Psoas muscle (tissue), 8 donors: Measurements from ENCODE around the gene FUT9. TPM values are rescaled to one million over a fixed set of nuclear protein-coding genes. Genes with fewer than 3 reads are reported as not detected.

Experiments used
- ATAC-seq, 4 donors: fragments of 200-7000 bp; cut with Tn5 transposase; one replicate each; pipeline ENCODE4 v1.9.1; 2020; ENCODE audit warnings: moderate library complexity in 3 of 4, mild to moderate bottlenecking in 2 of 4
- DNase-seq, 2 donors: peaks; one replicate each; pipeline ENCODE4 v3.0.0-alpha.2; 2020
- H3K27ac ChIP-seq: fragments of 200-600 bp; one replicate; pipeline ENCODE4 v1.8.0; 2022
- H3K27me3 ChIP-seq, 3 donors: fragments of 200-600 bp in 1 of 3; one replicate each; pipeline versions ENCODE4 v1.6.1 to v1.8.0; 2013 to 2022; ENCODE audit warnings: low read length in 2 of 3, mild to moderate bottlenecking in 2 of 3, moderate library complexity in 1 of 3; ENCODE audit not compliant: insufficient read depth in 3 of 3
- H3K36me3 ChIP-seq, 2 donors: fragments of 200-600 bp in 1 of 2; one replicate each; pipeline versions ENCODE4 v1.6.1 to v1.8.0; 2013 to 2022; ENCODE audit warnings: low read depth in 1 of 2, mild to moderate bottlenecking in 1 of 2, moderate library complexity in 1 of 2; ENCODE audit not compliant: insufficient read depth in 1 of 2
- H3K4me1 ChIP-seq: fragments of 200-600 bp; one replicate; pipeline ENCODE4 v1.8.0; 2022
- H3K4me3 ChIP-seq: fragments of 200-600 bp; one replicate; pipeline ENCODE4 v1.8.0; 2022; ENCODE audit warnings: mild to moderate bottlenecking
- H3K9me3 ChIP-seq: fragments of 200-600 bp; one replicate; pipeline ENCODE4 v1.8.0; 2022
- CTCF ChIP-seq: fragments of 200-600 bp; IDR thresholded peaks from one replicate; pipeline ENCODE4 v1.8.0; 2022; ENCODE audit warnings: antibody characterized with exemption
- WGBS, 3 donors: extraction: QIAGEN DNeasy Blood & Tissue Kit; methylation state at CpG; one replicate each; pipeline versions ENCODE4 v1.1.6 to v1.1.7; 2013; 5-methylcytosine and 5-hydroxymethylcytosine counted together
- intact Hi-C, 2 donors: fragments of 100-400 bp; cut with DNase I; formaldehyde crosslinking; loops; one replicate each; pipeline versions ENCODE4 v1.11.0 to v1.14.2; 2022
- polyA plus RNA-seq, 3 donors: library from polyadenylated mRNA; stranded (reverse); fragments of 200-250 nt; gene quantifications; one replicate each; pipeline ENCODE4 v1.2.3, GENCODE V29; 2013
- total RNA-seq, 4 donors: library from RNA; stranded (reverse); fragmentation: NEBNext Ultra II Directional in 2 of 4; extraction: Animal tissue kit (Norgen Biotek cat#: 25700) in 2 of 4; gene quantifications; one replicate each; pipeline versions ENCODE4 v1.2.1 to v1.2.4, GENCODE V29; 2021 to 2023
- donor health status: healthy with polysubstance abuse.
- donor health status: DM: no; HTN: no; CAD: no; lungs with moderate emphysema.
- donor health status: Bipolar disorder and iron deficiency.
- donor health status: healthy.
- donor health status: DM: yes; HTN: yes; CAD: no.
- donor health status: DM: no; HTN: no; CAD: no.
- donor health status: DM: no; HTN: no; CAD: no.
- donor health status: DM: yes; HTN: yes; CAD: no.

FUT9 gene
- total and polyA plus RNA-seq, 7 donors: 0.01 TPM; not detected in 5

- H3K27ac ChIP-seq: no peak overlapping the region
- 21 to 29% (median 25%) methylated on average over 4 of the region's 4 CpGs for WGBS, 3 donors
- H3K27me3 ChIP-seq: no peaks in the 10 kb centered on the region
- intact Hi-C loops: no loop called here
- ATAC-seq (no peak), DNase-seq (no peak)
- no peak overlapping the region for H3K4me3 ChIP-seq
- TF ChIP-seq CTCF: no peak
- no peaks in the 10 kb centered on the region for H3K9me3 ChIP-seq
- no peaks in the 10 kb centered on the region for H3K4me1 ChIP-seq
- H3K36me3 ChIP-seq: no peaks in the 10 kb centered on the region
Measured at GRCh38 chr6:96058082-96058481, 42.3 kb downstream of the FUT9 start.

- ATAC-seq (no peak), DNase-seq (no peak)
- no peaks in the 10 kb centered on the region for H3K9me3 ChIP-seq
- no peaks in the 10 kb centered on the region for H3K4me1 ChIP-seq
- no peak overlapping the region for H3K4me3 ChIP-seq
- 71 to 91% (median 79%) methylated on average over 1 of the region's 1 CpG for WGBS, 3 donors
- no peak for TF ChIP-seq CTCF
- H3K27ac ChIP-seq: no peak overlapping the region
- H3K36me3 ChIP-seq: no peaks in the 10 kb centered on the region
- no peaks in the 10 kb centered on the region for H3K27me3 ChIP-seq
- intact Hi-C loops: no loop called here
Measured at GRCh38 chr6:96059586-96059985, 43.8 kb downstream of the FUT9 start.

GRCh38 chr6:96060249-96060648 is 44.5 kb downstream of the FUT9 start:
- no peaks in the 10 kb centered on the region for H3K27me3 ChIP-seq
- no peaks in the 10 kb centered on the region for H3K4me1 ChIP-seq
- H3K36me3 ChIP-seq: no peaks in the 10 kb centered on the region
- DNase-seq (no peak), ATAC-seq (no peak)
- no peak overlapping the region for H3K4me3 ChIP-seq
- 83 to 91% (median 89%) methylated on average over 2 of the region's 2 CpGs for WGBS, 3 donors
- H3K27ac ChIP-seq: no peak overlapping the region
- no peaks in the 10 kb centered on the region for H3K9me3 ChIP-seq
- intact Hi-C loops: no loop called here
- no peak for TF ChIP-seq CTCF

- intact Hi-C loops: no loop called here
- no peaks in the 10 kb centered on the region for H3K36me3 ChIP-seq
- H3K4me1 ChIP-seq: no peaks in the 10 kb centered on the region
- no peaks in the 10 kb centered on the region for H3K27me3 ChIP-seq
- H3K4me3 ChIP-seq: no peak overlapping the region
- H3K27ac ChIP-seq: no peak overlapping the region
- 61 to 72% (median 71%) methylated on average over 2 of the region's 2 CpGs for WGBS, 3 donors
- no peaks in the 10 kb centered on the region for H3K9me3 ChIP-seq
- TF ChIP-seq CTCF: no peak
- no peak for ATAC-seq
- no peak for DNase-seq
Measured at GRCh38 chr6:96065213-96065612, 49.4 kb downstream of the FUT9 start.

GRCh38 chr6:96066376-96066775 is 50.6 kb downstream of the FUT9 start:
- no peak overlapping the region for H3K27ac ChIP-seq
- DNase-seq: no peak
- WGBS, 3 donors: 79 to 87% (median 80%) methylated on average over 1 of the region's 1 CpG
- no peak for TF ChIP-seq CTCF
- H3K9me3 ChIP-seq: no peaks in the 10 kb centered on the region
- ATAC-seq: no peak
- H3K4me3 ChIP-seq: no peak overlapping the region
- intact Hi-C loops: no loop called here
- H3K27me3 ChIP-seq: no peaks in the 10 kb centered on the region
- H3K36me3 ChIP-seq: no peaks in the 10 kb centered on the region
- no peaks in the 10 kb centered on the region for H3K4me1 ChIP-seq
